Measurements from ENCODE around the gene TBC1D9B.

The TBC1D9B gene

GRCh38 chr5:179907556-179908324 is at the start of gene TBC1D9B:
Gene TBC1D9B (minus strand): TSS chr5:179907897. CDS start chr5:179907821, 76 bp downstream.
- peak; percentile 51 to 52 for DNase-seq

DNA sequence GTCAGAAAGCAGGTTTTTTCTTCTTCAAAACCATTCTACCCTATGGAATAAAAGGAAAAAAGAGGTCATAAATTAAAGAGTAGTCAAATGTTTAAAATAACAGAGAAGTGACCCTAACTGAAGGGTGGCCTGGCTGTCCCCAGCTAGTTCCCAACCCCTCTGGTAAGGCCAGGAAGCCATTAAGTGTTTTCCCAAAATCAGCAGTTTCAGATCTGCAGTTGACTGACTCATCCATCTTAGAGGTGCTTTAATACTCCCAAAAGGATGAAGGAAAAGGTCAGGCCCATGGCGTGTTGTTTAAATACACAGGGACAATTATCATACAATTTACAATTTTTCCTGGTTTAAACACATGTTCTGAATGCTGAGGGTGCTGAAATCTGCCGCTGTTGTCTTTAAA is 47.9 kb upstream of the TBC1D9B start:
- no peak for DNase-seq

DNA sequence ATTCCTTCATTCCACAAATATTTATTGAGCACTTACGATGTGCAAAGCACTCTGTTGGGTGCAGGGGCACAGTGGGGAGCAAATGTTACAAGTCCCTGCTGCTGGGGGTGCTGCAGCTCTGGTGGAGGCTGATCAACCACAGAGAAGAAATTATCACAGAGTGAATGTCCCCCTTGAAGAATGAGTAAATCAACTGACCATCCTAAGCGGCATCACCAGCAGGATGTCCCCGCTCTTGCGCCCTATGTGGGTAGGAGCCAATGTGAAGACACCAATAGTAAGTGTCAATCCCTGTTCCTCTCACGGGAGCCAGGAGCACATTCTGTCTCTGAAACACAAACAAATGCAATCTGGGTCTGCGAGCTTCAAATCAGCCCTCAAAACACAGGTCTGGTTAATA is 47.4 kb upstream of the TBC1D9B start:
- DNase-seq: no peak

GRCh38 chr5:179954434-179954833 is 46.7 kb upstream of the TBC1D9B start:
- DNase-seq: no peak

DNA sequence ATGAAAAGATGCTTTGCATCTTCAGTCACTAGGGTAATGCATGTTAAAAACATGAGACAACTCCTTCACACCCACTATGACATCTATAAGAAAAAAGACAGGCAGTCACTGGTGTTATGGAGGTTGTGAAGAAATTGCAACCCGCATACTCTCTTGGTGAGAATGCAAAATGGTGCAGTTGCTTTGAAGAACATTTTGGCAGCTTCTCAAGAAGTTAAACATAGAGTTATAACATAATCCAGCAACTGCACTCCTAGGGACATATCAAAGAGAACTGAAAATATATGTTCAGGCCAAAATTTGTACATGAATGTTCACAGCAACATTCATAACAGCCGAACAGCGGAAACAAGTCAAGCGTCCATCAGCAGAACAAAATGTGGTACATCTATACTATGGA is 46.3 kb upstream of the TBC1D9B start:
- no peak for DNase-seq

DNA sequence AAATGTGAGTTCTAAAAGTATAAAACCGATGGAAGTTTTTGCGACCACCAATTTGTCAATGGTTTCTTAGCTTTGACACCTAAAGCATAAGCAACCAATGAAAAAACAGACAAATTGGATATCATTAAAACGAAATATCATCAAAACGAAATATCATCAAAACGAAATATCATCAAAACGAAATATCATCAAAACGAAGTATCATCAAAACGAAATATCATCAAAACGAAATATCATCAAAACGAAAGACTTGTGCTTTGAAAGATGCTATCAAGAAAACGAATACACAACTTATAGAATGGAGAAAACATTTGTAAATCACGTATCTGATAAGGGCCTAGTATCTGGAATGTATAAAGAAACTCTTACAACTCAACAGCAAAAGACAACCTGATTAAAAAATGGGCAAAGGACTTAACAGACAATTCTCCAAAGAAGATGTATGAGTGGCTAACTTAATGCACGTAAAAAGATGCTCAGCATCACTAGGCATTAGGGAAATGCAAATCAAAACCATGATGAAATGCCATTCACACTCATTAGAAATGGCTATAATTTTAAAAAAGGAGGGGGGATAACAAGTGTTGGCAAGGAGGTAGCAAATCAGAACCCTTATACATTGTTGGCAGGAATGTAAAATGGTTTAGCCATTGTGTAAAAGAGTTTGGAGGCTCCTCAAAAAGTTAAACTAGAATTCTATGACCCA is 29.4 kb upstream of the TBC1D9B start:
- DNase-seq: no peak

DNA sequence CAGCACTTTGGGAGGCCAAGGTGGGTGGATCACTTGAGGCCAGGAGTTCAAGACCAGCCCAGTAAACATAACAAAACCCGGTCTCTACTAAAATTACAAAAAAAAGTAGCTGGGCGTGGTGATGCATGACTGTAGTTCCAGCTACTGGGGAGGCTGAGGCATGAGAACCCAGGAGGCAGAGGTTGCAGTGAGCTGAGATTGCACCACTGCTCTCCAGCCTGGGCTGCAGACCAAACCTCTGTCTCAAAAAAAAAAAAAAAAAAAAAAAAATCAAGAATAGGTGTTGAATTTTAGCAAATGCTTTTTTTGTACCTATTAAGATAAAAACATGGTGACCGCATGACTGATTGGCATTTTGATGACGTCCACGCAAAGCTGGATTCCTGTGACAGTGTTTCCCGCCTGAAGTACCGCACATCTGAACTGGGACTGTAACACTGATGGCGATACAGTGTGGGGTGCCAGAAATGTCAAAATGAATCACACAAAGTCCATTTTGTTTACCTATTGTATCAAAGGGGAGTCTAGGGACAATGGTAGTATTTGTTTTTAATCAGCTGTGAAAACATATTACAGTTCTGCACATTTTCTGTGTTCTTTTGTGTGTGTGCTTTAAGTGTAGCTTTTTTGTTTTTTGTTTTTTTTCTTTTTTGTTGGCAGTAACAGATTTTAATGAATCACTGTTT is 23.2 kb upstream of the TBC1D9B start:
- no peak for DNase-seq

GRCh38 chr5:179927824-179928223 is 20.1 kb upstream of the TBC1D9B start:
- DNase-seq: no peak

DNA sequence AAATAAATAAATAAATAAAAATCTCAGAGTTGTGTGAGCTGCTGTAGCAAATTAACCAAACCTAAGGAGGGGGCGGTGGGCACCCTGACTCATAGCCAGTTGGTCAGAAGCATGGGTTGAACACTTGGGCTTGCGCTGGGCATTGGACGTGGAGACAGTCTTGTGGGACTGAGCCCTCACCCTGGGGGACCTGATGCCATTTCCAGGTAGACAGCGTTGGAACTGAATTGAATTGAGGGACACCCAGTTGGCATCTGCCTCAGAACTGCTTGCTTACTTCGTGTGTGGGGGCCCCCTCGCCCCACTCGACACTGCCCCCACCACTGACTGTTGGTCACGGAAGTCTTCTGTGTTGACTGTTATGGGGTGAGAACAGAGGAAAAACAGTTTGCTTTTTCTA is 19.0 kb upstream of the TBC1D9B start:
- no peak for DNase-seq

GRCh38 chr5:179923436-179923835 is 15.7 kb upstream of the TBC1D9B start:
- no peak for DNase-seq

GRCh38 chr5:179920175-179920574 is 12.5 kb upstream of the TBC1D9B start:
- DNase-seq: no peak

GRCh38 chr5:179919487-179920060 is 11.9 kb upstream of the TBC1D9B start:
- no peak for DNase-seq

GRCh38 chr5:179918742-179919486 is 11.2 kb upstream of the TBC1D9B start:
- no peak for DNase-seq

GRCh38 chr5:179916523-179916922 is 8.8 kb upstream of the TBC1D9B start:
- DNase-seq: no peak

DNA sequence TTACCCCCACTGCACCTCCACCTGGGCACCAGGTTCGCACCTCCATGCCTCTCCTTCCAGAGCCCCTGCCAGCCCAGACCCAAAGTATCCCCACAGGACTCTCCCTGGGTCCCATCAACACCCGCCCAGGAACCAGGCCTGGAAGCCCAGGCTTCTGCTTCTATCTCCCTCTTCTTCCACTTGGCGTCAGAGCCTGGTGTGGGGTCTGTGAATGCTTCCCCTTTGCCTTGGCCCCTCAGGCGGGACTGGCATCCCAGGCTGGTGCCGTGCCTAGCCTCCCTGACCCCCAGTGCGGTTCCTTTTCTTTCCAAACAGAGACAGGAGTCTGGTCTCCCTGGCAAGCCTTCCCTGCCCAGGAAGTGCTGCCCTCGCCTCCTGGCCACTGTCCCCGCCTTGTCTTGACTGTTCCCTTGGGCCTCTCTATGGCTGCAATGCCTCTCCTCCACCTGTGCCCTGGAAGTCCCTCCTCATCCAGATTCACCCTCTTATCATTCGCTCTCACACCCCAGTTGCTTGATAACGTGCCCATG is 7.8 kb upstream of the TBC1D9B start:
- DNase-seq: no peak

DNA sequence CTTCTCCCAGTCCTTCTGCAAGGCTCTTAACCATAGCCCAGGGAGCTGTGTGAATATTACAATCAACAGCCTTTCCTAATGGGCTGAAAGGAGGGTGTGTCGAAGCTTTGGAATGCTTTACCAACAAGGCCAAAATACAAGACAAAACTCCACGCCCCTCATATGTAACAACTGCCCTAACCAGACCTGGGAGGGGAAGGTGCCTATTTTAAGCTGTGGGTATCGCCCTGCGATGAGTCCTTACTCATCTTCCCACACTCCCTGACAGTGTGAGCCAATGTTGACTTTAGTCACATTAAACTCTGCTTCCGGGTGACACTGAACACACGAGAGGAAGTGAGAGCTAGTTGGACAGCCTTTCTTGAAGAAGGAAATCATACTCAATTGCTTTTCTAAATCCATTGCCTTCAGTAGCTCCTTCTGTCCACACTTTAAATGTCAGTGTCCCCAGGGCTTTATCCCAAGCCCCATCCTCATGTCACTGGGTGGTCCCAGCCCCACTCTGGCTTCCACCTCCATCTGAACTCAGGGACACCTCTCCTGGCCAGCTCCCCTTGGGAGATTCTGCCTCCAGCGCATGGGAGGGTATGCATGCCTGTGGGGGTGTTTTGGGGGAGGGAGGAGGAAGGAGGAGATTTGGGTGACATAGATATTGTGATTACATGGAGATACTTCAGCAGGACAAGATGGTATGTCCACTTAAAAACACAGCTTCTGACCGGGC is 6.5 kb upstream of the TBC1D9B start:
- DNase-seq: no peak

- no peak for DNase-seq
Observed at GRCh38 chr5:179913461-179913860, 5.8 kb upstream of the TBC1D9B start.

GRCh38 chr5:179912951-179913350 is 5.3 kb upstream of the TBC1D9B start:
- DNase-seq: no peak

DNA sequence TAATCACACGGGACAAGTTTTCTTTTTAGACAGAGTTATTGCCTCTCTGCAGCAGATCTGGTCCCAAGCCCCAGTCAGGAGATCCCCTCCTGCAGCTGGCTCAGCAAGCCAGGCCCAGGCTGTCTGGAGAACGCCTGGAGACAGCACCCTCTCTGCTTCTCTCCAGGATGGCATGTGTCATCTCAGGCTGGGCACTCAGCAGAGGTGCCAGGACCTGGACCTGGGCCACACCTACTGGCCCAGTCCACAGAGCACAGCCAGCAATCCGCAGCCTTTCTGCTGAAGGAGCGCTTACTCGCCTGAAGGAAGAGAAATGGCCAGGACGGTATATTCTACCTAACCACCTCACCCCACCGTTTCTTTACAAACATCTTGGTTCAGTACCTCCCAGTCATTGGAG is 4.7 kb upstream of the TBC1D9B start:
- no peak for DNase-seq

- DNase-seq: no peak
Observed at GRCh38 chr5:179909224-179909623, 1.5 kb upstream of the TBC1D9B start.

DNA sequence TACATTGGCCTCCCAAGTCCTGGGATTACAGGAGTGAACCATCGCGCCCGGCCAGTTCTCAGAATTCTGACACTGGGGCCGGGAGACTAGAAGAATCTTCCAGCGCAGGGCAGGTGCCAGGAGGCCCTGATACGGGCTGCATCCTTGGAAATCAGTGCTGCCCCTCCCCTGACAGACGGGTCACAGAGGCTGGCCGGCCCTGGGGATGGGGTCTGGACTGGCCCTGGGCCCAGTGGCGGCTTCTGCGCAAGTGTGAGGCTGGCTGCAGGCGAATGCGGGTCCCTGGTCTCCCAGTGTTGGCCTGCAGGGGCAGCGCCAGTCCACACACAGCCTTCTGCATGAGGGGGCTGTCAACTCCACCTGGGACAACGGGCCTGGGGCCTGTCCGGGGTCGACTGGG is 831 bp upstream of the TBC1D9B start:
- DNase-seq: no peak
